Measurements from ENCODE around the gene AKAP6.

The AKAP6 gene

GRCh38 chr14:32824195-32824594, 495.1 kb downstream of the AKAP6 start:
- Histone ChIP-seq H3K79me2 (ENCODE audit: insufficient read depth, low read length) (no peaks in the 10 kb centered on the region), H3K4me1 (ENCODE audit: insufficient read depth, low read length, severe bottlenecking) (no peaks in the 10 kb centered on the region), H3K9me2 (ENCODE audit: low read depth, low read length) (no peaks in the 10 kb centered on the region), H3K36me3 (ENCODE audit: insufficient read depth, low read length) (no peaks in the 10 kb centered on the region), H3K4me2 (ENCODE audit: low read length) (no peak overlapping the region), H2AFZ (ENCODE audit: low read length) (no peak overlapping the region), H3K27me3 (ENCODE audit: insufficient read depth, low read length) (0 out of 2 replicates have a peak, but pooled peaks cover 3% of the 10 kb centered on the region), H3K4me3 (ENCODE audit: low read depth, low read length, poor library complexity, severe bottlenecking) (no peak overlapping the region), H4K20me1 (ENCODE audit: insufficient read depth, low read length) (no peaks in the 10 kb centered on the region), H3K9ac (ENCODE audit: low read length) (no peak overlapping the region), H3F3A (ENCODE audit: insufficient read depth, low read length) (no peaks in the 10 kb centered on the region), H3K9me3 (ENCODE audit: low read length) (no peaks in the 10 kb centered on the region), H3K27ac (ENCODE audit: low read depth, low read length, poor library complexity, severe bottlenecking) (no peak overlapping the region)
- TF ChIP-seq, protein P1, sequence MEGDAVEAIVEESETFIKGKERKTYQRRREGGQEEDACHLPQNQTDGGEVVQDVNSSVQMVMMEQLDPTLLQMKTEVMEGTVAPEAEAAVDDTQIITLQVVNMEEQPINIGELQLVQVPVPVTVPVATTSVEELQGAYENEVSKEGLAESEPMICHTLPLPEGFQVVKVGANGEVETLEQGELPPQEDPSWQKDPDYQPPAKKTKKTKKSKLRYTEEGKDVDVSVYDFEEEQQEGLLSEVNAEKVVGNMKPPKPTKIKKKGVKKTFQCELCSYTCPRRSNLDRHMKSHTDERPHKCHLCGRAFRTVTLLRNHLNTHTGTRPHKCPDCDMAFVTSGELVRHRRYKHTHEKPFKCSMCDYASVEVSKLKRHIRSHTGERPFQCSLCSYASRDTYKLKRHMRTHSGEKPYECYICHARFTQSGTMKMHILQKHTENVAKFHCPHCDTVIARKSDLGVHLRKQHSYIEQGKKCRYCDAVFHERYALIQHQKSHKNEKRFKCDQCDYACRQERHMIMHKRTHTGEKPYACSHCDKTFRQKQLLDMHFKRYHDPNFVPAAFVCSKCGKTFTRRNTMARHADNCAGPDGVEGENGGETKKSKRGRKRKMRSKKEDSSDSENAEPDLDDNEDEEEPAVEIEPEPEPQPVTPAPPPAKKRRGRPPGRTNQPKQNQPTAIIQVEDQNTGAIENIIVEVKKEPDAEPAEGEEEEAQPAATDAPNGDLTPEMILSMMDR (IDR thresholded peaks at IDR 0.05; ENCODE audit: low read length) = no peak
- no peak for TF ChIP-seq EZH2 (IDR thresholded peaks at IDR 0.05; ENCODE audit: borderline replicate concordance, low read length)

DNA sequence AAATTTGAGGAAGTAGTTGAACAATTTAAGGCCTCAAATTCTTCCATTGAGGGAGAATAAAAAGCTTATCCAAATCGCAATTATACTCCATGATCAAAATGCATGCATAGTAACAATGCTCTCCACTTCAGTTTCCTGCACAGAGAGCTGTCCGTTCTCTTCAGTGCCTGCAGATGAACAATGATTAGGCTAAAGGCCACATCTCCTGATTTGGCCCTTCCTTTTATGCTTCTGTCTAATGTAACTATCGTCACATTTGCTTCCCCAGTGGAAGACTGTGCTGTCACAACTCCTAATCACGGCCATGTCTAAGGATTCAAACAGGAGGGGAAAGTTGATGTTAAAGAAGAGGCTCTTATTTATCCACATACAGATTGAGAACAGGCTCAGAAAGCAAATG, 496.0 kb downstream of the AKAP6 start:
- no peaks in the 10 kb centered on the region for H3K4me1 ChIP-seq (ENCODE audit: insufficient read depth, low read length, severe bottlenecking)
- H3K4me3 ChIP-seq (ENCODE audit: low read depth, low read length, poor library complexity, severe bottlenecking) = no peak overlapping the region
- no peak overlapping the region for H3K4me2 ChIP-seq (ENCODE audit: low read length)

DNA sequence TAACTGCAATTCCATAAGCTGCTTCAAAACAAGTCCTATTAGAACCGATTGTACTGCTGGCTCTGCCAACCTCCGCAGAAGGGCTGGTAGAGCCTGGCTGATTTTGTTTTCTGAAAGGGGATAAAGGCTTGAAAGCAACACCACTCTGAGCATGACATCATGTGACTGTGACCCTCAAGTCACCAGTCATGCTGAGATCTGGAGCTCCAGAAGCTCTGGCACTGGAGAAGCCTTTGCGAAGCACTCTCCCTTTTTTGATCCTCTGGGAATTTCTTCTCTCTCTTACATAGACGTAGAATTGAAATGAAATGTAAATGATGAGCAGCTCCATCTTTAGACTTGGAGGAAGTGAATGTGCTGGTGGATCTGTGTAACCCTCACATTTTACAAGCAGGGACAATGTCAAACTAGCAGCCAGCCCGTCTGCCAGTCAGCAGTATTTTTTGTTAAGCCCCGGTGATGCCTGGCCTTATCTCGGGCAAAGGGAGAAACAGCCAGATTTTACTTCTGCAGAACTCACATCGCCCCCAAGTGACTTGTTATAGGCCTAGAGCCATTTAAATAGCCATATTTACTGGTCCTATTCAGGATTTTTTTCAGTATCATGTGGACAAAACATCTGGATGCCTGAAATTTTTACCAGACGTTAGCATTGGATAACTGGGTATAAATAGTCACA, 497.4 kb downstream of the AKAP6 start:
- H3K9me3 ChIP-seq (ENCODE audit: low read length) = no peaks in the 10 kb centered on the region
- H3K9ac ChIP-seq (ENCODE audit: low read length) = no peak overlapping the region
- H3K27ac ChIP-seq (ENCODE audit: low read depth, low read length, poor library complexity, severe bottlenecking) = no peak overlapping the region
- no peaks in the 10 kb centered on the region for H3F3A ChIP-seq (ENCODE audit: insufficient read depth, low read length)
- no peak overlapping the region for H2AFZ ChIP-seq (ENCODE audit: low read length)
- H3K79me2 ChIP-seq (ENCODE audit: insufficient read depth, low read length) = no peaks in the 10 kb centered on the region
- H3K36me3 ChIP-seq (ENCODE audit: insufficient read depth, low read length) = no peaks in the 10 kb centered on the region
- H3K4me2 ChIP-seq (ENCODE audit: low read length) = no peak overlapping the region
- TF ChIP-seq, protein P1 (IDR thresholded peaks at IDR 0.05; ENCODE audit: low read length) = no peak
- no peak for TF ChIP-seq EZH2 (IDR thresholded peaks at IDR 0.05; ENCODE audit: borderline replicate concordance, low read length)
- no peaks in the 10 kb centered on the region for H4K20me1 ChIP-seq (ENCODE audit: insufficient read depth, low read length)
- H3K4me1 ChIP-seq (ENCODE audit: insufficient read depth, low read length, severe bottlenecking) = no peaks in the 10 kb centered on the region
- H3K9me2 ChIP-seq (ENCODE audit: low read depth, low read length) = no peaks in the 10 kb centered on the region
- 0 out of 2 replicates have a peak, but pooled peaks cover 3% of the 10 kb centered on the region for H3K27me3 ChIP-seq (ENCODE audit: insufficient read depth, low read length)
- H3K4me3 ChIP-seq (ENCODE audit: low read depth, low read length, poor library complexity, severe bottlenecking) = no peak overlapping the region

More for the DNA sequence above, 496.0 kb downstream of the AKAP6 start:
- Histone ChIP-seq H3K79me2 (ENCODE audit: insufficient read depth, low read length) (no peaks in the 10 kb centered on the region), H3K27ac (ENCODE audit: low read depth, low read length, poor library complexity, severe bottlenecking) (no peak overlapping the region), H3K9me3 (ENCODE audit: low read length) (no peaks in the 10 kb centered on the region), H3K27me3 (ENCODE audit: insufficient read depth, low read length) (0 out of 2 replicates have a peak, but pooled peaks cover 3% of the 10 kb centered on the region), H2AFZ (ENCODE audit: low read length) (no peak overlapping the region), H3K36me3 (ENCODE audit: insufficient read depth, low read length) (no peaks in the 10 kb centered on the region), H3K9me2 (ENCODE audit: low read depth, low read length) (no peaks in the 10 kb centered on the region), H3F3A (ENCODE audit: insufficient read depth, low read length) (no peaks in the 10 kb centered on the region), H3K9ac (ENCODE audit: low read length) (no peak overlapping the region), H4K20me1 (ENCODE audit: insufficient read depth, low read length) (no peaks in the 10 kb centered on the region)
- TF ChIP-seq, protein P1 (IDR thresholded peaks at IDR 0.05; ENCODE audit: low read length) = no peak
- TF ChIP-seq EZH2 (IDR thresholded peaks at IDR 0.05; ENCODE audit: borderline replicate concordance, low read length) = no peak
